ENCODE results near the gene GPER1.
A peak's percentile ranks its signal among the peaks of the same experiment; 100 is the strongest.

Gene GPER1

DNA sequence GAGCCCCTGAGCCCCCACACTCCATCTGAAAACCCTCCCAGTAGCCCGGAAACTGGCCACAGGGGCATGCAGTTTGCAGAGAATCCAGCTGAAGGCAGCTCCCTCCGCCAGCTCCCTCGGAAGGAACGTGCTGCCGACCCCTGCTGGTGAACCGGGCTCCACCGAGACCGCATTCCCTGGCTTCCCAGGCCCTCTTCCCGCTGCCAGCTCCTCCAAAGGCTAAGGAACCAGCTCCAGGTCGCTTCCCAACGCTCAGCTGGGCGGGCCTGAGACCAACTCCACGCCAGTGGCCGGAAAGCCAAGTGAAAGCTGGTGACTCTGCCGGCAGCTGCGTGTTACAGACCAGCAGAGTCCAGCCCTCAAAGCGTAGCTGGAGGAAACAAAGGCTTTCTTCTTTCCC lies 35.8 kb downstream of the GPER1 start:
- peak; percentile 89 for DNase-seq (ENCODE audit: low read depth)
- TF ChIP-seq, protein P1, sequence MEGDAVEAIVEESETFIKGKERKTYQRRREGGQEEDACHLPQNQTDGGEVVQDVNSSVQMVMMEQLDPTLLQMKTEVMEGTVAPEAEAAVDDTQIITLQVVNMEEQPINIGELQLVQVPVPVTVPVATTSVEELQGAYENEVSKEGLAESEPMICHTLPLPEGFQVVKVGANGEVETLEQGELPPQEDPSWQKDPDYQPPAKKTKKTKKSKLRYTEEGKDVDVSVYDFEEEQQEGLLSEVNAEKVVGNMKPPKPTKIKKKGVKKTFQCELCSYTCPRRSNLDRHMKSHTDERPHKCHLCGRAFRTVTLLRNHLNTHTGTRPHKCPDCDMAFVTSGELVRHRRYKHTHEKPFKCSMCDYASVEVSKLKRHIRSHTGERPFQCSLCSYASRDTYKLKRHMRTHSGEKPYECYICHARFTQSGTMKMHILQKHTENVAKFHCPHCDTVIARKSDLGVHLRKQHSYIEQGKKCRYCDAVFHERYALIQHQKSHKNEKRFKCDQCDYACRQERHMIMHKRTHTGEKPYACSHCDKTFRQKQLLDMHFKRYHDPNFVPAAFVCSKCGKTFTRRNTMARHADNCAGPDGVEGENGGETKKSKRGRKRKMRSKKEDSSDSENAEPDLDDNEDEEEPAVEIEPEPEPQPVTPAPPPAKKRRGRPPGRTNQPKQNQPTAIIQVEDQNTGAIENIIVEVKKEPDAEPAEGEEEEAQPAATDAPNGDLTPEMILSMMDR (conservative IDR thresholded peaks at IDR 0.05; ENCODE audit: low read length) = peak; percentile 73
- peak overlapping the region; percentile 34 for H3K4me3 ChIP-seq (ENCODE audit: low read length)

DNA sequence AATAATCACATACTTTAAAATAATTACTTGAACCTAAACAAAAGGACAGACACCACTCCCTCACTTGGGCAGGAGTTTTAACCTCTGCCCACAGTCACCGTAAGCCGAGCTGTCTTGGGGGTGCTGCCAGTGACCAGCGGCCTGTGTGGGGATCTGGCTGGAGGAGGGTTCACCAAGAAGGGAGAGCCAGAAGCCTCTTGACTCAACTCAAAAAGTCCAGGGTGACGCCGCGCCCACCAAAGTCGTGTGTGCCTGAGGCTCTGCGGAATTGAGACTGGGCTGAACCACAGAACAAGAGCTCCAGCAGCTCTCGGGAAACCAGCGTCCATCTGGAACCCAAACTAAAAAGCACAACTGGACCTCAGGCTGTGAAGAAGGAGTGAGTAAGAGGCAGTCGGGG lies 36.3 kb downstream of the GPER1 start:
- TF ChIP-seq, protein P1 (conservative IDR thresholded peaks at IDR 0.05; ENCODE audit: low read length) = no peak
- DNase-seq (ENCODE audit: low read depth) = peak; percentile 32

DNA sequence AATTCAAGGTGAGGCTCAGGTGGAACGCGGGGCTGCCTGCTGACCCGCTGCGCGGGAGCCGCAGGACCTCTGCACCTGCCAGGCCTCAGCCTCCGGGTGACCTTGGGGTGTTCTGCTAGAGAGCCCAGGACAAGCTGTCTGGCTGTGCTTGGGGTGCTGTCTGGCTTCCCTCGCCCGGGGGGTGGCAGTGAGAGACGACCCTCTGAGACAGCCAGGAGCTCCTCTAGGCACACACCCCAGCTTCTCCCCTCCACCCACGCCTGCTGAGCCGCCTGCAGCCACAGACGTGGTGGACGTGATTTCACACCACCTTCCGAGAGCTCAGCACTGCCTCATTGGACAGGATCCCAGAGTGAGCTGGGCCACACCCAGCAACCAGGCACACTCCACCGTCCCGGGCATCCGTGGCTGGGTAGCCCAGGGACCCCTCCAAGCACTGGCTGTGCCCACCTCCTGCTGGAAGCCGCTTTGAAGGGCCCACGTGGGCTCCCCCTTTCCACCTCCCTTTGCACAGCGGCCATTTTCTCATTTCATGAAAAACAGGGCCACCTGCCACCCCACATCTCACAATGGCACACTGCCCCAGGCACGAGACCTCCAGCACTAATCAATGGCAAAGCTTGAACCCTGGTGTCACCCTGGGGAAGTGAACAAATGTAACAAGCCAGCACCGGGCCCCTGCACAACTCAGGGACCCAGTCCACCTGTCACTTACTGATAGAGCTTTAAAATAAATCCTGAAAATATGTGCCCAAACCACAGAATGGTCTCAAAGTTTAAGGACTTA lies 37.1 kb downstream of the GPER1 start:
- TF ChIP-seq, protein P1 (conservative IDR thresholded peaks at IDR 0.05; ENCODE audit: low read length) = no peak
- peak overlapping the region; percentile 26 for H3K4me3 ChIP-seq (ENCODE audit: low read length)
- peak; percentile 29 for DNase-seq (ENCODE audit: low read depth)

More for the DNA sequence above, 36.3 kb downstream of the GPER1 start:
- H3K4me3 ChIP-seq (ENCODE audit: low read length) = peak overlapping the region; percentile 34

DNA sequence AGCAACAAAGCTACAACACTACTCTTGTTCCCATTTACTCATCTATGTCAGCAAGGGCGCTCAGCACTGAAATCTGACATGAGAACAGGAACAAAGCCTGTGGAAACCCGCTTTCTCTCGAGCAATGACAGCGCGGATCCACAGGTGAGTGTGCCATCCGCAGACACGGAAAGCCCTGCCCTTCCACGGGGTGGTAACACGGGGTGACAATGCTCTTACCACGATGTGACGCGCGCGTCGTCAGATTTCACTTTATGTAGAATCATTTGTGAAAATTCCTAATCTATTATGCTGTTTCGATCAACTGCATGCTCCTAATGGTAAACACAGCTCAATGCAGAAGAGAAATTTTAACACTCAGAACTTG lies 37.7 kb downstream of the GPER1 start:
- H3K4me3 ChIP-seq (ENCODE audit: low read length) = no peak overlapping the region
- TF ChIP-seq, protein P1 (conservative IDR thresholded peaks at IDR 0.05; ENCODE audit: low read length) = no peak
- no peak for DNase-seq (ENCODE audit: low read depth)

DNA sequence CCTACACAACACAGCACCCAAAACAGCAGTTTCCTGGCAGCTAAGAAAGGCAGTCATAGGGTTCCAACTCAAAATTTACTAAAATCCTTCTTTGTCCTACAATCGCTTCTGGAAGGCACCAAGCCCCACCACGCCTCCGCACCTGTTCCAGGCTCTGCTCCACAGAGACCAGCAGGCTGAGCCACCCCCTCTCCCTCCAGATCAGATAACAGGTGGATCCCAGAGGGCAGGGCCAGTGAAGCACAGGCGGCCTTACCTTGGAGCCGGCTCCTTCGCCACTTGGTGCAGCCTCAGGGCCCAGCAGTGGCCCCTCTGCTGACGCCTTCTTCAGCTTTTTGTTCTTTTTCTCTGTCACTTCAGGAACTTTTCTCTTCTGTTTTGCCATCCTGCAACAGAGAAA lies 39.1 kb downstream of the GPER1 start:
- TF ChIP-seq, protein P1 (conservative IDR thresholded peaks at IDR 0.05; ENCODE audit: low read length) = no peak
- DNase-seq (ENCODE audit: low read depth) = no peak
- H3K4me3 ChIP-seq (ENCODE audit: low read length) = no peak overlapping the region

DNA sequence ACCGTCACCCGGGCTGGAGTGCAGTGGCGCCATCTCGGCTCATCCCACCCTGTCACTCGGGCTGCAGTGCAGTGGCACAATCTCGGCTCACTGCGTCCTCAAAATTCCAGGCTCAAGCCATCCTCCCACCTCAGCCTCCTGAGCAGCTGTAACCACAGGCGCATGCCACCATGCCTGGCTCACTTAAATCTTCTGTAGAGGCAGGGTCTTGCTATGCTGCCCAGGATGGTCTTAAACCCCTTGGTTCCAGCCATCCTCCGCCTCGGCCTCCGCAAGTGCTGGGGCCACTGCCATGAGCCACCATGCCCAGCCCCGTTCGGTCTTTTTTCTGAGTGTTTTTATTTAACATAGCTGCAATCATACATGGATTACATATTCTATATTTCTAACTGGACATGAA lies 41.5 kb downstream of the GPER1 start:
- no peak overlapping the region for H3K4me3 ChIP-seq (ENCODE audit: low read length)
- TF ChIP-seq, protein P1 (conservative IDR thresholded peaks at IDR 0.05; ENCODE audit: low read length) = no peak
- no peak for DNase-seq (ENCODE audit: low read depth)

Measured in AG10803 (cell line).